ENCODE results near the gene CAMK2G.
"Not testable (repeated sequence)": the region's sequence is repeated elsewhere in the genome, so short reads cannot be mapped to it uniquely, and the experiment has no call there.

CAMK2G gene

DNA sequence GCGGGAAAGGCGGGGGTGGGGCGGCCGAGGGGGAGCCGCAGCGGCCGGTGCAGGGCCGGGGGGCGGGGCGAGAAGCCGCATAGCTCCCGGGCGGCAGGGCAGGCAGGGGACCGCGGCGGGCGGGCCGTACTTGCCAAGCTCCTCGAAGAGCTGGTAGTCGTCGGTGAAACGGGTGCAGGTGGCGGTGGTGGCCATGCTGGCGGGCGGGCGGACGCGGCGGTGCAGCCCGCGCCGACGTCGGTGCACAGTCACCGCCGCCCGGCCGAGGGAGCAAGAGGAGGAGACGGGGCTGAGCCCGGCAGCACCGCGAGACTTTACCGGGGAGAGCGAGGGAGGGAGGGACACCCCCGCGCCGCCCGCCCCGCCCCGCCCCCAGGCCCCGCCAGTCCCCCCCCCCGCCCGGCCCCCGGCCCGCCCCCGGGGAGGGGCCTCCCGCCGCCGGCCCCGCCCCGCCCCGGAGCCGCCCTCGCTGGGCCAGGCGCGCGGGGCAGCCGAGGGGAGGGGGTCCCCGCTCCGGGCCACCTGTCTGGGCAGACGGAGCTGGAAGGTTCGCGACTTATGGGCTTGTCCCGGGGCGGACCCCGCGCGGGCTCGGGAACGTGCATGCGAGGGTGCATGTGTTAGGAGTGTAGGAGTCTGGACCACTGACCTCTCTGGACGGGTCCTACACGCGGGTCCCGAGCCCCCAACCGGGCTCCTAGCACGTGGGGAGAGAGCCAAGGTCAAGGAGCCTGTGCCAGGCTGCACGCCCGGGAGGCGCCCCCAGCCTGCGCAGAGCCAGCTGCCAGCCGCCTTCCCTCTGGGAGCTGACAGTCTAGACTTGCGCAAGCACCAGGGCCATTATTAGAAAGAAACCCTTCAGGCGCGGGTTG, at the start of gene CAMK2G:
Gene CAMK2G, minus strand, starts transcription at position 289 of the 872 bp plus-strand sequence. Its CDS starts 94 bp downstream, at position 195.
- DNase-seq, result peak; percentile 88

- DNase-seq, result no peak
Measured at GRCh38 chr10:73922864-73923133, 48.4 kb upstream of the CAMK2G start.

DNA sequence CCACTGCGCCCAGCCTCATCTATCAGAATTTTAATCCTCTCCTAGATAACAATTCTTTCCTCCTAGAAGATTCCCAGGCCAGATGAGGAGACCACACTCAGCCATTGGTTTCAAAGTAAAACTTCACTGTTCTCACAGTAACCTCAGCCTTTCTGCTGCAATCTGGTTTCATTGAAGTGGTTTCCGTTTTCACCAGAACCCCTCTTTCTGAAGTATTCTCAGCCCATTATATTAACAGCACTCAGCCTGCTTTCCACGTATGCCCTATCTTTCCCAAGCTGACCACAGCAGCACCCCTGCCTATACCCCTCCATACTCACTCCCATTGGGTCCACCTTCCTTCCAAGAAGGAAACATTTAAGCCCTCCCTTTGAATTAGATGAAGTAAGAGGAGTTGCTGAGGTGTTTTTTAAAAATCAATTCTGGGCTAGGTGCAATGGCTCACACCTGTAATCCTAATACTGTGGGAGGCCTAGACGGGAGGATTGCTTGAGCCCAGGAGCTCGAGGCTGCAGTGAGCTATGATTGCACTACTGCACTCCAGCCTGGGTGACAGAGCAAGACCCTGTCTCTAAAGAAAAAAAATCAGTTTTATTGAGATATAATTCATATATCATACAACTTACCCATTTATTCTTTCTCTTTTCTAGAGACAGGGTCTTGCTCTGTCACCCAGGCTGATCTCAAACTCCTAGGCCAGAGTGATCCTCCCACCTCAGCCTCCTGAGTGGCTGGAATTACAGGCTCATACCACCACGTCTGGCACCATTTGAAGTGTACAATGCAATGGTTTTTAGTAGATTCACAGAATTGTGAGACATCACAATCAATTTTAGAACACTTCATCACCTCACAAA, 47.9 kb upstream of the CAMK2G start:
- DNase-seq, result peak; percentile 67

- peak; percentile 7 for DNase-seq
Measured at GRCh38 chr10:73920089-73920488, 45.7 kb upstream of the CAMK2G start.

DNA sequence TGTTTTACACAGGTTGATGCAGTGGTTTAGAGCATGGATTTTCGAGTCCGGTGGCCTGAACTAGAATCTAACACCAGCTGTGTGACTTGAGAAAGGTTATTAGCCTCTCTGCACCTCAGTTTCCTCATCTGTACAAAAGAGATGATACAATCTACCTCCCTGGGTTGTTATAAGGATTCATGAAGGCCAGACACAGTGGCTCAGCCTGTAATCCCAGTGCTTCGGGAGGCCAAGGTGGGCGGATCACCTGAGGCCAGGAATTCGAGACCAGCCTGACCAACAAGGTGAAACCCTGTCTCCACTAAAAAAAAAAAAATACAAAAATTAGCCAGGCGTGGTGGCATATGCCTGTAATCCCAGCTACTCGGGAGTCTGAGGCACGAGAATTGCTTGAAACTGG, 45.1 kb upstream of the CAMK2G start:
- not testable (repeated sequence) for DNase-seq

- no peak for DNase-seq
Measured at GRCh38 chr10:73917566-73918305, 43.4 kb upstream of the CAMK2G start.

GRCh38 chr10:73916761-73917470, 42.6 kb upstream of the CAMK2G start:
- DNase-seq, result no peak

DNA sequence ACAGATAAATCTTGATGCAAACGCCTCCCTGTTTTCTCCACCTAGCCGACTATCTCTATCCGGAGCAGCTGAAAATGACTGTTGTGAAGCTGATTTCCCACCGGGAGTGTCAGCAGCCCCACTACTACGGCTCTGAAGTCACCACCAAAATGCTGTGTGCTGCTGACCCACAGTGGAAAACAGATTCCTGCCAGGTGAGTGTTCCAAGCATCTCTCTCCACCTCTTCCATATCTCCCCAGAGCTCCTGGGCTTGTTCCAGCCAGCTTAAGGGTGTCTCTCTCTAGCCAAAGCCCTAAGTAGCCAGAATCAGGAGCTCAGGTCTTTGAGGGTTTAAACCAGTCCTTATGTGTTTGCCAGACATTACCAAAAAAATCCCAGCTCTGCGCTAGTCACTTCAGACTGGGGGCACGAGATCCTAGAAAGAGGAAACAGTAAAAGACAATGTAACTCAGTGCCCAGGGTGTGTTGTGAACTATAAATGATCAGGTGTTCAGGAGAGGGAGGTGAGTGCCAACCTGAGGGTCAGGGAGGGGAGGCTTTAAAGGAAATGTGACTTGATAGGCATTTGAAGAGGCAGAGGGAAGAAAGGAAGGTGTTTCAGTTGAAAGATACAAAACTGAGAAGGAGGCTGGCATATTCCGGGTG, 41.0 kb upstream of the CAMK2G start:
- DNase-seq, result no peak

DNA sequence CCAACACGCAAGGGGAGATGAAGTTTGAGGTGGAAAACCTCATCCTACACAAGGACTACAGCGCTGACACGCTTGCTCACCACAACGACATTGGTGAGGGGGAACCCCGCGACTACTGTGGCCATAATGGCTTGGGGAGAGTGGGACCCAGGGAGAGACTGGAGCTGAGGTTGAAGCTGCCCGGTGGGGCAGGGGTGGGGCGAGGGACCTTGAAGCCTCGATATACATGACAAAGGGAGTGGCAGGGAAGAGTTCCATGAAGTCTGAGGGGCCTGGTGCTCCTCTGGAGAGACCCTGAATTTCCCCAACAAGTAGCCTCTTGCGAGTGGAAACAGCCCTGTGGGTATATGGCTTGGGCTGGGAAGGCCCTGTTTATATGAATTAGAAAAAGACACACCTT, 39.7 kb upstream of the CAMK2G start:
- no peak for DNase-seq

GRCh38 chr10:73911553-73912004, 37.2 kb upstream of the CAMK2G start:
- no peak for DNase-seq

GRCh38 chr10:73910764-73911552, 36.6 kb upstream of the CAMK2G start, which contains the start of gene PLAU:
PLAU (plus strand) TSS chr10:73911132; CDS start chr10:73911556, 424 bp downstream.
- peak; percentile 22 for DNase-seq

- DNase-seq, result no peak
Measured at GRCh38 chr10:73910401-73910763, 36.0 kb upstream of the CAMK2G start.

GRCh38 chr10:73909540-73910115, 35.3 kb upstream of the CAMK2G start:
- no peak for DNase-seq

DNA sequence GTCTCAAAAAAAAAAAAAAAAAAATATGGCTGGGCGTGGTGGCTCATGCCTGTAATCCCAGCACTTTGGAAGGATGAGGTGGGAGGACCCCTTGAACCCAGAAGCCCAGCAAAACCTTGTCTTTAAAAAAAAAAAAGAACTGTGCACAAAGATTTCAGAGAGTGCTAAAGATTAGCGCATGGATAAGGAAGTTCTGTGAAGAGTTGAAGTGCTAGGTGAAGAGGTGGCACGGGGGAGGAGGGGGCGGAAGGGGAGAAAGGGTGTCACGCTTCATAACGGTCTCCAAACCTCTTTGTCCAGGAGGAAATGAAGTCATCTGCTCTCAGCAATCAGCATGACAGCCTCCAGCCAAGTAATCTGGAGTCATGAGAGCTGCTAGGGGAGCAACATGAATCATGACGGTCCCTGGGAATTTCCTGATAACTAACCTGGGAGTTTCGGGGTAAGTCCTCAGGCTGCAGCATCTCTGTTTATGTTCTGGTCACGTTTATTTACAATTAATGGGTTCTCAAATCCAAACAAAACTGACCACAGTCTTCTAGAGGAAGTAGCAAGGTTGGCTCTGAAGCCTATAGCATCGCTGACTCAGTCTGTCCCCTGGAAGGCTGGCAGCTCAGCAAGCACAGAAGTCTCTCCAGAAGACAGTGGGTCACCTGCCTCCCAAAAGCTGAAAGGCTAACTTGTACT, 34.6 kb upstream of the CAMK2G start:
- DNase-seq, result peak; percentile 53

GRCh38 chr10:73907841-73908517, 33.6 kb upstream of the CAMK2G start:
- DNase-seq, result no peak

DNA sequence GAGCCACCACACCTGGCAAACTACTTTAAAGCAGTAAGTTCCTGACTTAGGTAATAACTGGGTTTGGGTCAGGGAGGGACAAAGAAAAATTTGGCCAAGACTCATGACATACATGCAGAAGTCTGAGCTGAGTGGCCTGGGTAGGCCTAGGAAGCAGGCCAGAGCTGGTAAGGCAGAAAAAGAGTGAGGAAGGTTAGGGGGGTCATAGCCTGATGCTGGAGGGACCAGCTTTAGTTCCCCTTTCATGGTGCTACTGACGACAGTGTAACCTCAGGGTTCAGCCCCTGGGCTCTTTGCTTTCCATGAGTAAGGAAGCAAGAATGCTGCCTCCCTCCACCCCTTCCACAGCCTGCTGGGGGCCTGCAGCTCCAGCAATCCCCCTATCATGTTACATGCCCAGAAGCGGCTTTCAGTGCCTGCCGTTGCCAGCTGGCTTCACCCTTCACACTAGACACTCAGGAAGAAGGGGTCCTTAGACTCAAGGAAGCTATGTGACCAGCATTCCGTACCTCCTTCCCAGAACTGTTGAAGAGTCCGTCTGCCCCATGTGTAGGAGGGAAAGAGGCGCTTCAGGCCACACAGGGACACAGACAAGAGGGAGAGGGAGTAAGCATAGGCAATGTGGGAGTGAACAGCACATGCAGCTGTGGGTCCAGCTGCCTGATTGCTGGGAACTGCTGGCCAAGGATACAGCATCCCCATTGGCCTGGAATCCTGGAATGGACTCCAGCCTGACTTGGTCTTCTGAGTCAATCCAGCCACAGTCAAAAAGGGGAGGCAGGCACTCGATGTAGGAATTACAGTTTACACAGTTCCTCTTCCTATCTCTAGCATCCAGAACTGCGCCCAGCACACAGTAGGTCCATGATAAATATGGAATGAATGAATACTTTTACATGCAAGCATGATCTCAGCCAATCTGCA, 32.4 kb upstream of the CAMK2G start:
- DNase-seq, result no peak

DNA sequence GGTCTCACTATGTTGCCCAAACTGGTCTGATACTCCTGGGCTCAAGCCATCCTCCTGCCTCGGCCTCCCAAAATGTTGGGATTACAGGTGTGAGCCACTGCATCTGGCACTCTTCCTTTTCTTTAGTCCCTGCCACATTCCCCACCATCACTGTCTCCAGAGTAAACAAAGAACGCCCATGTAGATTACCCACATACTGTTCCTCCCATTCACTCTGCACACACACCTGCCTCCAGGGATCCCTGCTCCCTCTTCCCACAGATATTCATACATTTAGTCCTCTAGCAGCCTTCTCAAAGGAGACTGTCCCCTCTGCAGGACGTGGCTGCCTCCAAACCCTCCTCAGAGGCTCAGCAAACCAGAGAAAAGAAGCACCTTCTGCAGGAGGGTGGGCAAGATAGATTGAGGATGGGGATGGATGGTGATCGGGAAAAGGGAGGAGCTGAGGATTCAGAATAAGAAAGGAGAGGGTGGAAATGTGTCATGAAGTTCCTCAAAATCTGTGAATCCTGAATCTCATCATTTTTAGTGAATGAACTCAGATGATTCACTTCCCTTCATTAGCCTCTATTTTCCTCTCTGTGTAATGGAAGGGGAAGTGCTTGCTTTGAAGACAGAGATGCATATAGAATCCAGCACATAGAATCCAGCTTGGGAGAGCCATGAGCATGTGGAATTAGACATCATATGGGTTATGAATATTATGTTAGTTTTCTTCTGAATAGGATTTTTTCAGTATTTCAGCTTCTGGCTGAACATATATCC, 31.1 kb upstream of the CAMK2G start:
- DNase-seq, result no peak

- DNase-seq, result no peak
Measured at GRCh38 chr10:73902351-73902750, 28.0 kb upstream of the CAMK2G start.

All from CD4-positive, alpha-beta T cell treated with Interleukin-17A for 1 hour (primary cell).